Suprapubic skin (tissue), 4 donors: ENCODE measurements around the gene GPC1. TPM values are rescaled to one million over a fixed set of nuclear protein-coding genes. Genes with fewer than 3 reads are reported as not detected.

ENCODE experiments used
- DNase-seq, 2 donors: peaks; one replicate each; pipeline ENCODE4 v3.0.0-alpha.2; 2019; ENCODE audit warnings: low spot score in 2 of 2
- H3K27ac ChIP-seq: fragments of 200-600 bp; sonication (generic); one replicate; pipeline ENCODE4 v1.5.1; 2019
- H3K27me3 ChIP-seq: fragments of 200-600 bp; sonication (generic); one replicate; pipeline ENCODE4 v1.5.1; 2019
- H3K36me3 ChIP-seq: fragments of 200-600 bp; sonication (generic); one replicate; pipeline ENCODE4 v1.5.1; 2019
- H3K4me1 ChIP-seq: fragments of 200-600 bp; sonication (generic); one replicate; pipeline ENCODE4 v1.5.1; 2019
- H3K4me3 ChIP-seq: fragments of 200-600 bp; sonication (generic); one replicate; pipeline ENCODE4 v1.5.1; 2019; ENCODE audit warnings: mild to moderate bottlenecking
- H3K9me3 ChIP-seq: fragments of 200-600 bp; sonication (generic); one replicate; pipeline ENCODE4 v1.5.1; 2019
- EP300 ChIP-seq: sonication (generic); formaldehyde crosslinking; IDR thresholded peaks from one replicate; pipeline ENCODE4 v1.6.1; 2017; ENCODE audit warnings: antibody characterized with exemption
- POLR2A ChIP-seq, 2 donors: fragments of 450-650 bp; IDR thresholded peaks; one replicate each; pipeline ENCODE4 v1.6.1; 2017; ENCODE audit warnings: antibody characterized with exemption in 2 of 2, mild to moderate bottlenecking in 2 of 2, moderate library complexity in 2 of 2
- POLR2AphosphoS5 ChIP-seq, 3 donors: sonication (generic); formaldehyde crosslinking; IDR thresholded peaks; one replicate each; pipeline ENCODE4 v1.6.1; 2017; ENCODE audit warnings: antibody characterized with exemption in 3 of 3
- WGBS: methylation state at CpG from one replicate; pipeline ENCODE4 v1.1.5; 2018; 5-methylcytosine and 5-hydroxymethylcytosine counted together
- total RNA-seq, 4 donors: library from RNA; depleted of rRNA; stranded (reverse); fragments of >200 nt; gene quantifications; one replicate each; pipeline ENCODE4 v1.1.0, GENCODE V29; 2016
- TF ChIP-seq, protein P1 (sequence below), 2 donors: fragments of 200-600 bp in 1 of 2; fragments of 450-650 bp in 1 of 2; sonication (generic) in 1 of 2; IDR thresholded peaks; one replicate each; pipeline ENCODE4 v1.5.1; 2016 to 2019; ENCODE audit warnings: antibody characterized with exemption in 2 of 2, mild to moderate bottlenecking in 1 of 2, moderate library complexity in 1 of 2

Gene GPC1
- total RNA-seq, 4 donors from 2014 or later: 130 to 164 (median 145) TPM

- peaks cover 45% of the 10 kb centered on the region for H3K27me3 ChIP-seq
- WGBS: 33% methylated on average over 8 of the region's 35 CpGs
- no peak overlapping the region for H3K27ac ChIP-seq
- H3K4me1 ChIP-seq: peaks cover 75% of the 10 kb centered on the region
- TF ChIP-seq EP300 (no peak), POLR2AphosphoS5 (IDR thresholded peaks at IDR 0.05) (no peak), POLR2A (IDR thresholded peaks at IDR 0.05) (no peak)
- TF ChIP-seq, protein P1, sequence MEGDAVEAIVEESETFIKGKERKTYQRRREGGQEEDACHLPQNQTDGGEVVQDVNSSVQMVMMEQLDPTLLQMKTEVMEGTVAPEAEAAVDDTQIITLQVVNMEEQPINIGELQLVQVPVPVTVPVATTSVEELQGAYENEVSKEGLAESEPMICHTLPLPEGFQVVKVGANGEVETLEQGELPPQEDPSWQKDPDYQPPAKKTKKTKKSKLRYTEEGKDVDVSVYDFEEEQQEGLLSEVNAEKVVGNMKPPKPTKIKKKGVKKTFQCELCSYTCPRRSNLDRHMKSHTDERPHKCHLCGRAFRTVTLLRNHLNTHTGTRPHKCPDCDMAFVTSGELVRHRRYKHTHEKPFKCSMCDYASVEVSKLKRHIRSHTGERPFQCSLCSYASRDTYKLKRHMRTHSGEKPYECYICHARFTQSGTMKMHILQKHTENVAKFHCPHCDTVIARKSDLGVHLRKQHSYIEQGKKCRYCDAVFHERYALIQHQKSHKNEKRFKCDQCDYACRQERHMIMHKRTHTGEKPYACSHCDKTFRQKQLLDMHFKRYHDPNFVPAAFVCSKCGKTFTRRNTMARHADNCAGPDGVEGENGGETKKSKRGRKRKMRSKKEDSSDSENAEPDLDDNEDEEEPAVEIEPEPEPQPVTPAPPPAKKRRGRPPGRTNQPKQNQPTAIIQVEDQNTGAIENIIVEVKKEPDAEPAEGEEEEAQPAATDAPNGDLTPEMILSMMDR (IDR thresholded peaks at IDR 0.05): no peak
- no peaks in the 10 kb centered on the region for H3K9me3 ChIP-seq
- no peak for DNase-seq
- peak overlapping the region; percentile 74 for H3K4me3 ChIP-seq
- peaks cover 3% of the 10 kb centered on the region for H3K36me3 ChIP-seq
Measured at GRCh38 chr2:240454106-240454901, 18.8 kb downstream of the GPC1 start.

DNA sequence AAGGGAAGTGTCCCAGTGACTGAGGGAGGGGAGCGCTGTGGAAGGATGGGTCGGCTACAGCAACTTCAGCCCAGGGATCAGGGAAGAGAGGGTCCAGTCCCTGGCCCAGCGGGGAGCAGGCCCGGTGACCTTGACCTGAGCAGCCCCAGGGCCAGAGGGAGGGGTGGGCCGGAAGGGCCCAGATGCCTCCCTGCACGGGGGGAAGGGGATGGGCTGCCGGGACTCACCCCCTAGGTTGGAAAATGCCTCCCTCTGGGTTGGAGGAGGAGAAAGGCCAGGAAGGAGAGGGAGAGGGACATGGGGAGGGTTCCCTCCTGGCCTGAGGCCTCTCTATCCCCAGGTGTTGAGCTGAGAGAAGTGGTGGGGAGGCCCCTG, 19.8 kb downstream of the GPC1 start:
- no peak overlapping the region for H3K27ac ChIP-seq
- no peaks in the 10 kb centered on the region for H3K9me3 ChIP-seq
- H3K36me3 ChIP-seq: peaks cover 7% of the 10 kb centered on the region
- peaks cover 67% of the 10 kb centered on the region for H3K4me1 ChIP-seq
- 49% methylated on average over 6 of the region's 7 CpGs for WGBS
- peaks cover 42% of the 10 kb centered on the region for H3K27me3 ChIP-seq
- H3K4me3 ChIP-seq: peak overlapping the region; percentile 11
- TF ChIP-seq EP300 (no peak), POLR2AphosphoS5 (IDR thresholded peaks at IDR 0.05) (no peak), POLR2A (IDR thresholded peaks at IDR 0.05) (no peak)
- TF ChIP-seq, protein P1 (IDR thresholded peaks at IDR 0.05): no peak
- no peak for DNase-seq

GRCh38 chr2:240455647-240456446, 20.4 kb downstream of the GPC1 start:
- Histone ChIP-seq H3K36me3 (peaks cover 11% of the 10 kb centered on the region), H3K4me1 (peaks cover 61% of the 10 kb centered on the region), H3K27ac (no peak overlapping the region), H3K4me3 (peak overlapping the region; percentile 11), H3K27me3 (peaks cover 39% of the 10 kb centered on the region), H3K9me3 (no peaks in the 10 kb centered on the region)
- WGBS: 38% methylated on average over 13 of the region's 55 CpGs
- DNase-seq: no peak
- TF ChIP-seq, protein P1 (IDR thresholded peaks at IDR 0.05): no peak
- TF ChIP-seq POLR2AphosphoS5 (IDR thresholded peaks at IDR 0.05) (no peak), EP300 (no peak), POLR2A (IDR thresholded peaks at IDR 0.05) (no peak)

GRCh38 chr2:240456447-240457222, 21.2 kb downstream of the GPC1 start:
- 48% methylated on average over 5 of the region's 17 CpGs for WGBS
- Histone ChIP-seq H3K36me3 (peaks cover 19% of the 10 kb centered on the region), H3K27me3 (peaks cover 33% of the 10 kb centered on the region), H3K27ac (no peak overlapping the region), H3K4me3 (no peak overlapping the region), H3K9me3 (no peaks in the 10 kb centered on the region), H3K4me1 (peaks cover 53% of the 10 kb centered on the region)
- TF ChIP-seq EP300 (no peak), POLR2A (IDR thresholded peaks at IDR 0.05) (no peak), POLR2AphosphoS5 (IDR thresholded peaks at IDR 0.05) (no peak)
- TF ChIP-seq, protein P1 (IDR thresholded peaks at IDR 0.05): no peak
- DNase-seq: no peak
